NCI-H1105 (cell line): ENCODE results near the gene ARID2.

Experiments used
- DNase-seq: peaks from one replicate; lab custom pipeline; 2025; lab: John Stamatoyannopoulos, UW

Gene ARID2

DNA sequence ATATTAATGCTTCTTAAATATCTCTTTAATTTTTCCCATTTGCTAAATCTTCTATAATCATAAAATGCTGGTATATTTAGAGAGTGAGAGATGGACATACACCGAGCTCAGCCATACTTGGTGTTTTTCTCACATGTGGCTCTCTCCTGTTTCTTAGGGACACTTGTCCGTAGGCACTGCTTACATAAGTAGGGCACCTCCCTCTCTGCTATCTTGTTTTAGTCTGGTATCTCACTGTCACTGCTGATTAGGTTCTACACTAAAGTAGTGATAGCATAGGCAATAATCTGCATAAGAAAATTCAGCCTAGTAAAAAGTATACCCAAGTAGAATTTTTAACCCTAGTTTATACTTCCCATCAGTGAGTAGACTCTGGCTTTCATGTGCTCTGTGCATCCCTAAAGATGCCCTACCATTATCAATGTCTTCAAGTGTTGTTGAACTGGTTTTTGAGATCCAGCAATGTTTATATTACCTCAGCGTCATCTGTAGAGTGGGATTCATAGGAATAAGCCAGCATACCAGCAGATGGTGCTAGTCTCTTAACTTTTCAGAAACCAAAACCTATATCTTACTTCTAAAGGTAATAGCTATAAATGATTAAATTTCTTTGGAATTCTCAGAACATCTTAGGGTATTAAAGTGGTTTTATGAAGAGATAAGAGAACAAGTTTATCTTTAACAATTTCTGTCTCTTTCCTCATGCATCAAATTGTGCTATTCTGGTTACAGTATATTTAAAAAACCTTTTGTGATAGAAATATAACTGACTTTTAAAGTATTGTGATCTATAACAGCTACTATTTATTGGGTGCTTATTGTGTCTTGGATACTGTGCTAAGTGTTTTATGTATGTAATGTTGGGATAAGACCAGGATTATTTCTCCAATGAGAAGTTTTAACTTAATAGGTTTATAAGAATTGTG, 32.9 kb downstream of the ARID2 start:
- peak; percentile 12 for DNase-seq

DNA sequence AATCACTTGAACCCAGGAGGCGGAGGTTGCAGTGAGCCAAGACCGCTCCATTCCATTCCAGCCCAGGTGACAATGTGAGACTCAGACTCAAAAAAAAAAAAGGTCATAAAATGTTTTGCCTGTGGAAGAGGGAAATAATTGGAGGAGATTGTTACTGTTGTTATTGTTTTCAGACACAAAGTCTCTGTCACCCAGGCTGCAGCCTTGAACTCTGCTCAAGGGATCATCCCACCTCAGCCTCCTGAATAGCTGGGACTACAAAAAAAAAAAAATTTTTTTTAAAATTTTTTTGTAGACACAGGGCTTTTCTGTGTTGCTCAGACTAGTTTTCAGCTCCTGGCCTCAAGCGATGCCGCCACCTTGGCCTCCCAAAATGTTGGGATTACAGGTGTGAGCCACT, 33.9 kb downstream of the ARID2 start:
- DNase-seq, result no peak

DNA sequence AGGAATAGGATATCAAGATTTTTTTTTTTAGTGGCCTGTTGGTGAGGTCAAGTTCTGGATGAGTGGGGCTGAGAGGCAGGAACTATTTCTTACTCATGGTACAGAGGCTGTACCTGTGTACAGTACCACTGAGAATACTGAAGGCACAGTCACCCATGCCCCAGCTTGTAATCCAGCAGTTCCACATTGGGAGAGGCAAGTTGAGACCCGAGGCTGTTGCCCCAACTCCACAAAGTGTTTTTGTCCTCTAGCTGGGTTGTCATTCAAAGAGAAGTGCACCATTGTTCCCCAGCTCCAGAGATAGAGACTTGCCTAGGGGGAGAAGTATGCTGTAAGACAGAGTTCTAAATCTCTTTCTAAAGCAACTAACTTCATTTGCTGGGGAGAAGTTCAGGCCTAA, 38.7 kb downstream of the ARID2 start:
- DNase-seq, result no peak

DNA sequence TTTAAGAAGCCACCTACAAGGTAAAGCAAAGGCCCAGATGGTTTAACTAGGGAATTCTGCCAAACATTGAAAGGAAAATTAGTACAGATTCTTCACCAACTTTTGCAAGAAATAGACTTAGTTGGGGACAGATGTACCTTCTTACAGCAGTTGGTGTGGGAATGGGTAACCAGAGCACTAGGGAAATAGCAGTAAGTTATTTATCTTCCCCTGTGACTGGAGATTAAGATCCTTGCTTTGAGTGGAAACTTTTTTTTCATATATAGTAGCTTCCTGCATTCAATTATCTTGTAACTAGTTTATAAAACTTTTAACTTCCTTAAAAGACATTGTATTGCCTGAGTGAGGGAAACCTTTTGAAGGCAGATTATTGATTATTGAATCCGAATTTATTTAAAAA, 44.2 kb downstream of the ARID2 start:
- no peak for DNase-seq

DNA sequence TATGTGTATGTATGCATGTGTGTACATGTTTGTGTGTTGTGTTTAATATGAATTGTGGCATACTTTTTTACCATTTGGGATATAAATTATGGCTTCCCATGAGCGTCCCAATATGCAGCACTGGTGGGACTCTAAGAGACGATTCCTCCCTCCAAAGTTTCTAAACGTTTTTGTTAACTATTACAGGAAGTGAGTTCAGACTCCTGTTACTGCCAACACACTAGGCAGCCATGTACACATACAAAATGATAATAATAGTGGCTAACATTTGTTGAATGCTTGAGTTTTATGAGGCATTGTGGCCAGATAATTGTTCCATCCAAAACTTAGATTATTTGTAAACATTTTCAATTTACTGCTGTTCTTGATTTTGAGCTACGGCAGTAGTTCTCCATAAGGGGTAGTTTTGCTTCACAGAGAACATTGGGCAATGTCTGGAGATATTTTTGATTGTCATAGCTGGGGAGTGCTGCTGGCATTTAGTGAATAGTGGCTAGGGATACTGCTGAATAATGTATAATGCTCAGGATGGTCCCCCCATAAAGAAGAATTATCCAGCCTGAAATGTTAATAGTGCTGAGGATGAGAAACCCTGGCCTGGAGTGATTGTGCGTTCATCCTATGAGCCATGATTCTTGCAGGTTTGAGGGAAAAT, 45.1 kb downstream of the ARID2 start:
- no peak for DNase-seq

DNA sequence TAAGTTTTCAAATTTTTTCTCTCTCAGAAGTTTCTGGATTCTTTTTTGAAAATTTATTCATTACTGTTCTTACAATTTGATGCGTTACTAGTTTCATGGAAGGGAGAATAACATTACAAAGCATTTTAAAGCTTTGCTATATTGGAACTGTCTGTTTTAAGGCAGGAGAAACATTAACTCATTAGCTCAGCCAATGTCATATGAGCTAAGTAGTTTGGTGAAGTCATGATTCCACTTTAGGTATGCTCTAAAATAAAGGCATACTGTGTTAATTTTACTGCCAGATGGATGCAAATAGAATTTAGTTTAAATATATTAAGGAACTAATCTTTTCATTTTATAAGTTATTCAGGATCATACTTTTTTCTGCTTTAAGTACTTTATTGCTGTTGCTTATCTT, 46.0 kb downstream of the ARID2 start:
- DNase-seq, result no peak

DNA sequence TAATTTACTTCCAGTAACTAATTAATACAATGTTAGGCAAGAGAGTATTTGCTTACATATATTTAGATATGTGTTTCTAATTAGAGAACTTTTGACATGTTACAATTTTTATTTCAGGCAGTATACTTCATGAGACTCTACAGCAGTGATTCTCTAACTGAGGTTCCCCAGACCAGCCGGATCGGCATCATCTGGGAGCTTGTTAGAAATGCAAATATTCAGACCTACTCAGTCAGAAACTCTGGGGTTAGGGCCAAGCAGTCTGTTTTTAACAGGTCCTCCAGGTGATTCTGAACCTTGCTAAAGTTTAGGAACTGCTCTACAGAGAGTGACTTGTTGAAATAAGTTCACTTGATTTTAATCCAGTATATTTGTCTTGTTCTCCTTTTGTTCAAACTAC, 46.5 kb downstream of the ARID2 start:
- DNase-seq, result no peak

DNA sequence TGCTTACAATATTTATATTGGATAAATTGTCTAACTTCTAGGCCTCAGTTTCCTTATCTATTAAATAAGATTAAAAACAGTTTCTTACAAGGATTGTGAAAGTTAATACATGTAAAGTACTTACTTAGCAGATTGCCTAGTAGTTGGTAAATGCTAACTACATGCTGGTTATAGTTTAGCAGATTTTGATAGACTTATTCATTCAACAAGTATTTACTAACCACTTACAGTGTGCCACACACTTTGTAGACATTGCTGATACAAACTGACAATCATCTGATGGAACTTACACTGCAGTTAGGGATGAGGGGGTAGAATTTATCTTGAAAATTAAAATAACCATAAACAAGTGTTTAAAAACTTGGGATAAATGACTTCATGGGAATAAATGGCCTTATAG, 50.4 kb downstream of the ARID2 start:
- no peak for DNase-seq

DNA sequence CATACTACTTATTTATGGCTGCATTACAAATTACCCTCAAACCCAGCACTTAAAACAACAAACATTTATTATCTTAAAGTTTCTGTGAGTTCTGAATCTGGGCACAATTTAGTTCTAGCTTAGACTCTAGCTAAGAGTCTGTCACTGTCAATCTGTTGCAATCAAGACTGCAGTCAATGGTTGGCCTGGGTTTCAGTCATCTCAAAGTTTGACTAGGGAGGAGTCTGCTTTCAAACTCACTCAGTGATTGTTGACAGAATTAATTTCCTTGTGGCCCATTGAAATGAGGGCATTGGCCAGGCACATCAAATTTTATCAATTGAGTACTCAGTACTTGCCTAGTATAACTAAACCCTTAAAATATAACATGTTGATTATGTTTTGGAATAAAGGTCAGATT, 51.6 kb downstream of the ARID2 start:
- DNase-seq, result no peak

DNA sequence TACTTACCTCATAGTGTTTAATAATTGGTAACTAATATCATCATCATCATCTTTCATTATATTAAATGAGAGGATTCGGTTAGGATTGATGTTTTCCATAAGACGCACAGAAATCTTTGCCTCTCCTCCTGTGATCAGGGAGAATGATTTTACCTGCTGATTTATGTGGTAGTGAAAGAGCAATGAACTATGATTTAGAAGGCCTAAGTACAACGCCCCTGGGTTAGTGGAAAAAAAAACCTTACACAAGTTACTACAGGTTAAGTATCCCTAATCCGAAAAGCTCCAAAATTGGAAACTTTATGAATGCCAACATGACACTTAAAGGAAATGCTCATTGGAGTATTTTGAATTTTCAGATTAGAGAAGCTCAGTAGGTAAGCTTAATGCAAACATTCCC, 55.8 kb downstream of the ARID2 start:
- DNase-seq, result no peak

DNA sequence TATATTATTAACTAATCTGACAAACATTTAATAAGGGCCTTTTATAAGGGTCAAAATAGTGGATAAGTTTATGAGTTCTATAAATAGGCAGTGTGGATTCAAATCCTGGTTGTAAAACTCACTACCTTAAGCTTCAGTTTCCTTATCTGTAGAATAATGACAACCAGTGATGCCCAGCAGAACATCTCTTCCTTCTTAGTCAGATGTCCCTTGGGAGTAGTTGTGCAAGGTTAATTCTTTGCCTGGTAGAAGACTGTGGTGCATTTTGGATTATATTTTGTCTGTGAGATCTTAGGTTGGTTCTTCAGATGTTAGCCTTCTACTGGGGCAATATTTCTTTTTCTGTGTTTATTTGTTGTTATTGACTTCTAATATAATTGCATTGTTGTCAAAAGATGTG, 59.5 kb downstream of the ARID2 start:
- no peak for DNase-seq

DNA sequence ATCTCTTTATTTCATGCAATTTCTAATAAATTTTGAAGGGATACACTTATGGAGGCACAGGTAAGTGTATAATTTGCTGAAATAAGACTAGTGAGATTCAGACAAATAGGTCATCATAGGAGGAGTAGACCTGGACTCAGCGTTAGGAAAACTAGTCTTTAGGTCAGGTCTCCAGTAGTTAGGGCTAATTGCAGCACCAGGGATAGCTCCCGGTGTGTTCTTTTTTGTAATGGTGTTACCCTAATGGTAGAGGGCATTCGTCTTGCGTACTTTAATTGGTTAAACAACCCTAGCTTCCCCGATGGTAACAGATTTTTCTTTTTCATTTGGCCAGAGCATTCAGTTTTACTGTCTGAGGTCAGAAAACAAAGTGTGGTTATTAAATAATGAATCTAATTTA, 64.9 kb downstream of the ARID2 start:
- no peak for DNase-seq

DNA sequence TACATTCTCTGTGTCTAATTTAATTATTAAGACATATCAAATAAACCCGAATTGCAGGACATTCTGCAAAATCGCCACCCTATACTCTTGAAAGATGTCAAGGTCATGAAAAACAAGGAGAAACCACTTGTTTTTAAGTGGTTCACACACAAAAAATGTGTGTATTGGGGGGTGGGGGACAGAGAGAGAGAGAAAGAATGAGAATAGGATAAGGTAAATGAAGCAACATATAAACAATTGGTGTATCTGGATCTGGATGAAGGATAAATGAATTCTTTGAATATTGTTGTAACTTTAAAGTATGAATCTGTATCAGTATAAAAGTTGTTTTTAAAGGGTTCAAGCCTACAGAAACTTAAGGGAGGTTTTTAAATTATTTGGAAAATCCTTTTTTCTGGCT, 72.1 kb downstream of the ARID2 start:
- DNase-seq, result no peak

DNA sequence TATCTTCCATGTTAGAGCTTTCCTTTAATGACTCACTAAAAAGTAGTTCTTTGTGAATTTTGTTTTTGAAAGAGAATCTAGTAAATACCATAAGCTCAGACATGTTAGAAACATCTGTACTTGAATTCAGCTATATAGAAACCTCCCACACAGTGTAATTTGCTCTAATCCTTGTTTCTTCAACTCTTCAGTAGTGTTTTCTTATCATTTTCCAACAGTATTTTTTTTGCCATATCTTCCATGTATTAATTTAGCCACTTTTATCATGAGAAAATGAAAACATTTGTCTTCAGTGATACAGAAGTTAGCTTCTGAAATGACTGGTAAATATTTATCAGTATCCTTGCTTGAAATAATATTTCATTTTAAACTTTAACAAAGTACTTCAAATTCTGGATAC, 73.6 kb downstream of the ARID2 start:
- DNase-seq, result no peak

DNA sequence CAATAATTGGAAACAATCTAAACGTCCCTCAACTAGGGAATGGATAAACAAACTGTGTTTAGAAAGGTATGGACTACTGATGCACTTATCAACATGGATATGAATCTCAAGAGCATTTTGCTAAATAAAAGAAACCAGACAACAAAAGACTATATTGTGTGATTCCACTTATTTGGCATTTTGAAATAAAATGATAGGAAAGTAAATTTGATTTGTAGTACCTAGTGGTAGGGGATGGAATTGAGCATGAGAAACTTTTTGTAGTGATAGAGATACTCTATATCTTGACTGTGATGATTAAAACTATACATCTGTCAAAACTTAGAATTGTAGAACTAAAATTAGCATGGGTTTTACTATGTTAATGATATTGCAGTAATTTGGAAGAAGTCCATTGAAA, 87.1 kb downstream of the ARID2 start:
- no peak for DNase-seq

DNA sequence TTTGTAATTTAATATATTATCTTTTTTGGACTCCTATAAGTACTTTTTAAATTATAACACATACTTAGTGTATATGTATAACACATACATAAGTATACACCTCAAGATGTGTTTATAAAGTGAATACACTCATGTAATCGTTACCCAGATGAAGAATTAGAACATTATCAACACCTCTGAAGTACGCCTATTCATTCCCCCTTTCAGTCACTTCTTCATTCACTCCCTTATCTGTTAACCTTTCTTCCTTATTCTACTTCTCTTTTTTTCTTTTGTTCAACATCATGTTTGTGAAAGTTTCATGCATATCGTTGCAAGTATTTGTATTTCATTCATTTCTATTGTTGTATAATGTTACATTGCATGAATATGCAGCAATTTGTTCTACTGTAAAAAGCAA, 98.5 kb downstream of the ARID2 start:
- no peak for DNase-seq

DNA sequence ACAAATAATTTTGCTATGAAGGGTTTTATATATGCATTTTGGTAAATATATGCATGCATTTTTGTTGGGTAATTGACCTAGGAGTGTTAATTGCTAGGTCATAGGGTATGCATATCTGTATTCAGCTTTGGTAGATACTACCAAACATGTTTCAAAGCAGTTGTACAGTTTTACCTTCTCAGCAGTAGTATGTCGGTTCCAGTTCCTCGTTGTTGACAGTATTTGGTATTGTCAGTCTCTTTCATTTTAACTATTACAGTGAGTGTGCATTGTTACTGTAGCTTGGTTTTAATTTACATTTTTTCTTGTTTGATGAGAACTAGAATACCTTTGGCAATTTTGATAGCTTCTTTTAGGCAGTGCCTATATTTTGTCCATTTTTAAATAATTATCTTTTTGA, 98.9 kb downstream of the ARID2 start:
- DNase-seq, result no peak

DNA sequence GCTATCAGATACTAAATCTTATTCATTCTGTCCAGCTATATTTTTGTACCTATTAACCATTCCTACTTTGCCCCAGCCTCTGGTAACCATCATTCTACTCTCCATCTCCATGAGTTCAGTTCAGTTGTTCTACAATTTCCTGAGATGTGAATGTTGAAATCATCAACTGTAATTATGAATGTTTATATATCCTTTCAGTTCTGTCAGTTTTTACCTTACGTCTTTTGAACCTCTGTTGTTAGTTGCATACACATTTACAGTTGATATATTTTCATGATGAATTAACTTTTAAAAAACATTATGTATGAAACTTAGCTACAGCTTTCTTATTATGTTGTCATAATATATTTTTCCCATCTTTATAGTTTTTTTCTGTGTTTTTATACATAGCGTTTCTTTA, 102.1 kb downstream of the ARID2 start:
- no peak for DNase-seq

DNA sequence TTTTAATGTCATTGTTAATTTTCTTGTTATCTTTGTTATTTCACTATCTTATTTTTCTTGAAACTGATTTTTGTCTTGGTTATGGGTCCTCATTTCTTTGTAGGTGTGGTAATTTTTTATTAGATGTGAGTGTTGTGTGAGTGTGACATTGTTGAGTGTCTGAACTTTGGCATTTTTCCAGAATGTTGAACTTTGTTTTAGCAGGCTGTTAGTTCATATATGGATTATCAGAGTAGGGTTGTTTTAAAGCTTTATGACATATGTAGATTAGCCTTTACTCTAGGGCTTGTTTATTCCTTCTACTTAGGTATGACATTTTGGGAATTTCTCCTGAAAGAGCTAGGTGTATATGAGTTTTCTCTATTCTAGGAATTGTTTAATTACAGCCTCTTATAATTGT, 103.9 kb downstream of the ARID2 start:
- DNase-seq, result peak; percentile 11

DNA sequence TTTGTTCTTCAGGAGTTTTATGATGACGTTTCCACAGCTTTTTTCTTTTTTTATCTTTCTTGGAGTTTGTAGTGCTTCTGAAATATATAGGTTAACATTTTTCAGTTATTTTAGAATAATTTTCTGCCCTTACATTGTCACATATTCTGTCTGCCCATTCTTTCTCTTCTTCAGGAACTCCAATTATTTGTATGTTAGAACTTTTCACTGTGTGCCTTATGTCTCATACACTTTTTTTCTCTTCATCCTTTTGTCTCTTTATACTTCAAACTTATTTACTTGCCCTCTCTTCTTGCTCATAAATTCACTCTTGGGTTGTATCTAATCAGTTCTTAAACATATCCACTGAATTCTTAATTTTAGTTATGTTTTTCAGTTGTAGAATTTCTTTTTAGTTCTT, 105.3 kb downstream of the ARID2 start:
- no peak for DNase-seq

DNA sequence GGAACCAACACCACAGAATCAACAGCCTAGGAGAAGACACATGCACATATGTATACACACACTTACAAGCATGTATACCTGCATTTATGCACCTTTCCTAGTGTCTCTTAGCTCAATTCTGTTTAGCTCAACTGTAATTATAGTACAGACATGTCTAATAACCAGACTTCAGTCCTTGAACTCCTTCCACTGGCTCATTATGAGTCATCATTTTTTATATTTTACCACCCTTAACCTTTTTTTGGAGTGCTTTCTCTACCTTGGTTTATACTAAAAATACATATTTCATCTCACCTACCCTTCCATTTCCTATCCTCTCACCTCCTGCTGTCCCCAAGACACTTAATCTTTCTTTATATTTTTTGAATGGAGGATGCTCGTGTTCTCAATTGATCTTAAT, 110.4 kb downstream of the ARID2 start:
- no peak for DNase-seq

DNA sequence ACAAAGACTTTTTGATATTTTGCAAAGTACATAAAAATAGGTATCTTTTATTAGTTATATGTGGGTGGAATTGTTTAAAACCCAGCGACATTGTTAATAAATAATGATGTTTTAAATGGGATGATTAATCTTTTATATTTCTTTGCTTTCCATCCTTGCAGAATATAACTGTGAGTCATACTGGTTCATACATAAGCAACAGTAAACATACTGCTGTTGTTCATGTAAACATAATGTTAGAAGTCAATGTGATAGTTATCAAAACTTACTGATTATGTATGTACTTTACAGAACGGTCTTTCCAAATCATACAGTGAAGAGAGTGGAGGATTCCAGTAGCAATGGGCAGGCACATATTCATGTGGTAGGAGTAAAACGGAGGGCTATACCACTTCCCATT, 119.8 kb downstream of the ARID2 start:
- DNase-seq, result no peak

DNA sequence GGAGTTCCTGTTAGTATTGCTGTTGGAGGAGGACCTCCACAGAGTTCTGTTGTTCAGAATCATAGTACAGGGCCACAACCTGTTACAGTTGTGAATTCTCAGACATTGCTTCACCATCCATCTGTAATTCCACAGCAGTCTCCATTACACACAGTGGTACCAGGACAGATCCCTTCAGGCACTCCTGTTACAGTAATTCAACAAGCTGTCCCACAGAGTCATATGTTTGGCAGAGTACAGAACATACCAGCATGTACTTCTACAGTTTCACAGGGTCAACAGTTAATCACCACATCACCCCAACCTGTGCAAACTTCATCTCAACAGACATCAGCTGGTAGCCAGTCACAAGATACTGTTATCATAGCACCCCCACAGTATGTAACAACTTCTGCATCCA, 120.8 kb downstream of the ARID2 start:
- DNase-seq, result no peak

DNA sequence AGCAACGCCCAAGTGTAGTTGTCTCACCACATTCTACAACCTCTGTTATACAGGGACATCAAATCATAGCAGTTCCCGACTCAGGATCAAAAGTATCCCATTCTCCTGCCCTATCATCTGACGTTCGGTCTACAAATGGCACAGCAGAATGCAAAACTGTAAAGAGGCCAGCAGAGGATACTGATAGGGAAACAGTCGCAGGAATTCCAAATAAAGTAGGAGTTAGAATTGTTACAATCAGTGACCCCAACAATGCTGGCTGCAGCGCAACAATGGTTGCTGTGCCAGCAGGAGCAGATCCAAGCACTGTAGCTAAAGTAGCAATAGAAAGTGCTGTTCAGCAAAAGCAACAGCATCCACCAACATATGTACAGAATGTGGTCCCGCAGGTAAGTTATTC, 123.0 kb downstream of the ARID2 start:
- DNase-seq, result no peak
